ENCODE measurements around the gene CLEC16A.

The CLEC16A gene

GRCh38 chr16:11190588-11191560 is 246.5 kb downstream of the CLEC16A start:
- DNase-seq (ENCODE audit: low read depth in 3 of 3, low spot score in 1 of 3) = no peak

- DNase-seq (ENCODE audit: low read depth in 3 of 3, low spot score in 1 of 3) = no peak
Measured at GRCh38 chr16:11191665-11192064, 247.3 kb downstream of the CLEC16A start.

GRCh38 chr16:11193494-11193893 is 249.1 kb downstream of the CLEC16A start:
- DNase-seq (ENCODE audit: low read depth in 3 of 3, low spot score in 1 of 3) = no peak

GRCh38 chr16:11194913-11195312 is 250.5 kb downstream of the CLEC16A start:
- no peak for DNase-seq (ENCODE audit: low read depth in 3 of 3, low spot score in 1 of 3)

GRCh38 chr16:11196286-11196828 is 252.0 kb downstream of the CLEC16A start:
- no peak for DNase-seq (ENCODE audit: low read depth in 3 of 3, low spot score in 1 of 3)

GRCh38 chr16:11198375-11198774 is 254.0 kb downstream of the CLEC16A start:
- no peak for DNase-seq (ENCODE audit: low read depth in 3 of 3, low spot score in 1 of 3)

GRCh38 chr16:11198828-11199227 is 254.5 kb downstream of the CLEC16A start:
- no peak for DNase-seq (ENCODE audit: low read depth in 3 of 3, low spot score in 1 of 3)

GRCh38 chr16:11200592-11200991 is 256.2 kb downstream of the CLEC16A start:
- DNase-seq (ENCODE audit: low read depth in 3 of 3, low spot score in 1 of 3) = no peak

GRCh38 chr16:11201498-11202259 is 257.3 kb downstream of the CLEC16A start:
- DNase-seq (ENCODE audit: low read depth in 3 of 3, low spot score in 1 of 3) = no peak

- DNase-seq (ENCODE audit: low read depth in 3 of 3, low spot score in 1 of 3) = no peak
Measured at GRCh38 chr16:11202260-11203091, 258.1 kb downstream of the CLEC16A start.

GRCh38 chr16:11203111-11203623 is 258.8 kb downstream of the CLEC16A start:
- no peak for DNase-seq (ENCODE audit: low read depth in 3 of 3, low spot score in 1 of 3)

- DNase-seq (ENCODE audit: low read depth in 3 of 3, low spot score in 1 of 3) = no peak
Measured at GRCh38 chr16:11204513-11205047, 260.2 kb downstream of the CLEC16A start.

GRCh38 chr16:11205065-11205699 is 260.8 kb downstream of the CLEC16A start:
- no peak for DNase-seq (ENCODE audit: low read depth in 3 of 3, low spot score in 1 of 3)

- no peak for DNase-seq (ENCODE audit: low read depth in 3 of 3, low spot score in 1 of 3)
Measured at GRCh38 chr16:11205754-11206581, 261.6 kb downstream of the CLEC16A start.

- no peak for DNase-seq (ENCODE audit: low read depth in 3 of 3, low spot score in 1 of 3)
Measured at GRCh38 chr16:11207646-11208045, 263.3 kb downstream of the CLEC16A start.

GRCh38 chr16:11208916-11209665 is 264.7 kb downstream of the CLEC16A start:
- DNase-seq (ENCODE audit: low read depth in 3 of 3, low spot score in 1 of 3) = no peak

GRCh38 chr16:11210260-11210659 is 265.9 kb downstream of the CLEC16A start:
- DNase-seq (ENCODE audit: low read depth in 3 of 3, low spot score in 1 of 3) = no peak

Data from stimulated activated CD4-positive, alpha-beta T cell treated with anti-CD3 and anti-CD28 coated beads, TNF-alpha, amount 100 ng/mL, for 1 hour (primary cell).